SW 1271 (cell line): Measurements from ENCODE around the gene LMX1B.

ENCODE experiments used
- DNase-seq, 2 experiments: peaks; one replicate each; lab custom pipeline; 2025; lab: John Stamatoyannopoulos, UW

The LMX1B gene

DNA sequence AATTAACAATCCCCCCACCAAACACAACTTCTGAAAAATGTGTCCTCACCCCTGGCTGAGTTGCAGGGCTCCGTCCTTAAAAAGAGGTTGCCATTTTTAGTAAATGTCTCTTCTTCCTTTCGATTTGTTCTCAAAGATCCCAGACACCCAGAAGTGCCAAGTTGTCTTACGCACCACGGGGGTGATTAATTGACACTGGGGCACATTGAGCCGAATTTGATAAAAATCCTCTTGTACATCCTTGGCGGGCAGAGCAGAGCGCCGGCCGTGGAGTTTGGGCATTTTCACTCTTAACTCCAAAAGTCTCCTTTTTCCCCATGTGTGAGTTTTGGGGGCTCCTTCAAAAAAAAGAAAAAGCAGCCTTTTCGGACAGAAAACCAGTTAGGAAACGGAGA is 4.5 kb downstream of the LMX1B start:
- DNase-seq, result no peak

- DNase-seq, result no peak
These were observed 5.0 kb downstream of the LMX1B start for GRCh38 chr9:126618585-126619360.

DNA sequence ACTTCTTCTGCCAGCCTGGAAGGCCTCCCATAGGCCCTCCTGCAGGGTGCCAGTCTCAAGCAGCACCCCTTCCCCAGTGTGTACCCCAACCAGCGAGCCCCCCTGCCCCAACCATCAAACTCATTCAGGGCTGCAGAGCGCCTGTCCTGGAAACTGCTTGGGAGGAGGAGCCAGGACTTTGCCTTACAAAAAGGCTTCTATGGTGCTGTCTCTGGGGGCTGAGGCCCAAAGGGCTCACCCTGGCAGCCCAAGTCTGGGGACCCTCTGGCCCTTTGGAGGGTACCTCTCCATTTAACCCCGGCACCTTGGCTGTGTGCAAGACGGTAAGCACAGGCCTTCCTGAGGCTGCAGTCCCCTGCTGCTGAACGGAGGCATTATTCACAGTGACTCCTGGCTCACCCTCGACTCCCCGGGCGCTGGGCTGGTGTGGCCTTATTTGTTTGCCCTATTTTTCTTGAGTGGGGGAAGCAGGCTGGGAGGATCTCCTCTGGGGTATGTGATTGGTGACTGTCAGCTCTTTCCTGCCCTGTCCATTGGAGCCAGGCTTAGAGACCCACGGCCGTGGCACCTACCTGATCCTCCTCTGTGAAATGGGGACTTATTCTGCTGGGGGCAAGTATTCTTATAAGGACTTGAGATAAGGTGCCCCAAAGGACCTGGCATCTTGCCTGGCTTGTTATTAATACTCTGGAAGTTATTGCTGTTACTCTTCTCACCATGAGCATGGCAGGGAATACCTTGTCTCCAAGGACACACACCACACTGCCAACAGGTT is 5.8 kb downstream of the LMX1B start:
- no peak for DNase-seq

DNA sequence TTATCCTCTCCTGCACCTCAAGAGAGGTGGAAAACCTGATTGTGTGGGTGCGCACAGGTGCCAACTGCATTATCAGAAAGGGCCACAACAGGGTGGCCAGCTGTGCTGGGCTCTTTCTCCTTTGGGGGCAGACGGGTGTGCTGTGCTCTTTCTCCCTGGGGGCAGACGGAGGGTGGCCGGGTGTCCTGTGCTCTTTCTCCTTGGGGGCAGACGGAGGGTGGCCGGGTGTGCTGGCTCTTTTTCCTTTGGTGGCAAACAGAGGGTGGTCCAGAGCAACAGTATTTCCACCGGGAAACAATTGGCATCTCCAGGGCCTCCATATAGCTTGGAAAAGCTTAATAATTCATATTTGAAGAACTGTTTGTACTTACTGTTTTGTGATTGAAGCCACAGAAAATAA is 6.8 kb downstream of the LMX1B start:
- no peak for DNase-seq

- DNase-seq, result no peak
These were observed 7.6 kb downstream of the LMX1B start for GRCh38 chr9:126621061-126621918.

DNA sequence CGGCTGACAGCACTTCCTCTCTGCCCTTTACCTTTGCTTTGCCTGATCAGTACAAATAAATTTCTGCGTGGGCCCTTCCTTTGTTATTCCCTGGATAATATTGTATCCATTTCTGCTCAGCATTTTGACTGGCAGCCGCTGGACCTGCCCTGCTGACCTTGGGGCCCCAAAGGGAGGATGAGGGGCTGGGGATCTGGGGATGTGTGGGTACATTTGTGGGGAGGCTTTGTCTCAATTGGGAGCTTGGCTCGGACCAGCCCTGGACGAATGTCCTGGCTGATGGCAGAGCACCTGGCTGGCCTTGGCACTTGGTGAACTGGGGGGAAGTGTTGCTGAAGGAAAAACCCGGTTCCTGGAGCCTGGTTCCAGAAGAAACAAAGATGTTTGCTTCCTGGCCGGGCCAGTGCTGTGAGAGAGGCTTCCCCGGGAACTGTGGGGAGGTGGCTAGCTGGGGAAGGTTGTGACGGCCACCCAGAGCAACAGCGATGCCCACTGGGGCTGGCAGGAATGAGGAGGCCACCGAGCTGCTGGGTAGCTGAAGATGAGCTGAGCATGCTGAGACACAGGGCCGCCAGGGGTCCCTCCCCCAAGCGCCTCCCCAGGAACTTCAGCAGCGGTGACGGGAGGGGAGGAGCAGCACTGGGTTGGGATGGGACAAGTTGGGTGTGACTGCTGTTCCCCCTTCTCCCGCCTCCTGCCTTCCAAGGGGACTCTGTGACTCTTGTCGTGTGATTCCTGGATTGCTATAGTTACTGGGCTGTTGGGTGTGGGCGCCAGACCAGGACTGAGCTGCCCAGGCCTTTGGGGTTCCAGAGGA is 8.4 kb downstream of the LMX1B start:
- DNase-seq, result no peak

GRCh38 chr9:126623314-126623666 is 9.6 kb downstream of the LMX1B start:
- no peak for DNase-seq

GRCh38 chr9:126623667-126624478 is 10.1 kb downstream of the LMX1B start:
- DNase-seq, result no peak

DNA sequence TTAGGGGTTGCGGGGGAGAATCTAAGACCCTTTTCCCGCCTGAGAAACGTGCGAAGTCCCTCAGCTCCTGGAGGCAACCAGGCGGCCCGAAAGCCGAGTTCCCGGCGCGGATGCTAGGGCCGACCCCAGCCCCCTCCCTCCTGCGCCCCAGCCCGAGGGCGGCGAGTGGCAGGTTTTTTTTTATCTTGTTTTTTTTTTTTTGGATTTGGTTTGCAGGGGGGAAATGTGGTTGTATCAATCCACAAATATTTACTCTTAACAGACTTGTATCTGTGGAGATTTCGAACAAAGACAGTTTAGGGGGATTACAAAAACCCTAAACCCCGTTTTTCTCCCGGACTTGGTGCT is 10.7 kb downstream of the LMX1B start:
- no peak for DNase-seq

GRCh38 chr9:126624912-126625311 is 11.2 kb downstream of the LMX1B start:
- DNase-seq, result no peak

GRCh38 chr9:126625329-126626126 is 11.8 kb downstream of the LMX1B start:
- no peak for DNase-seq

- no peak for DNase-seq
These were observed 12.6 kb downstream of the LMX1B start for GRCh38 chr9:126626127-126626925.

DNA sequence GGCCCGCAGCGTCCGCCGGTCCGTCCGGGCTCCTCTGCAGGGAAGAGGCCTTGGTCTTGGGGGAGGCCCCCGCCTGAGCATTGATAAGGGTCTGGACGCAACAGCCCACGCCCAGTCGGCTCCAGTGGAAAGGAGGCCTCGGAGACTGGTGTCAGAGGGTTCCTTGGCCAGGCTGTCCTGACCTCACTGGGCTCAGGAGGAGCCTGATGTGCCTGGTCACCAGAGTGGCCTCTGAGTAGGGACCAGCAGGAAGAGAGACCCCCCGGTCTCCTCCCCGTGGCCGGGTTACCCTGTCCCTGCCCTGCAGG is 13.2 kb downstream of the LMX1B start:
- DNase-seq, result no peak

- no peak for DNase-seq
These were observed 14.4 kb downstream of the LMX1B start for GRCh38 chr9:126628146-126628545.

DNA sequence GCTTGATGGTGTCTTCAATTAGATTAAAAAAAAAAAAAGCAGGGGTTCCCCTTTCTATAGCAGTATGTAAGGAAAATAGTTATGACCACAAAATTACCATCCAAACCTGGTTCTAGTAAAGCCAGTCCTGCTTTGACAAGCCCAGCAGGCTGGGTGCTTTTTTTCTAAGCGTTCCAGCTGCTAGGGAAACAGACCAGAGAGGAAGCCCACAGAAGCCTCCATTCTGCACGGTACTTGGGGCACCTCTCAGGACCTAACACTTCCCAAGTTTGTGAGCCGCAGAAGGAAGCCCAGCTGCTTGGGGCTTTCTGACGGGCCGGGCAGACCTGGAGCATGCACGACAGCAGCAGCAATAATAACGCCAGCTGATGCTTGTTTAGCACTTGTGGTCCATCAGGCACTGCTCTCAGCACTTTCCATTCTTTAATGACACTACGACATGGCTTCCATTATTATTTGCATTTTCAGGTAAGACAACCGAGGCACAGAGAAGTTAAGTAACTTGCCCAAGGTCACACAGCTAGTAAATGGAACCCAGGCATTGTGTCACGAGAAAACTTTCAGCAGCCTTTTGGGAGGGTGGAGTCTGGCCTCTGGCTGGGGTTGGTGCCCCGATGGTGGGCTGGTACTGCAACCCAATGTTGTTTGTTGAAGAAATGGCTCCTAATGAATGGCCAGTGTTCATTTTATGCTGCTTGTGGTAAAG is 15.4 kb downstream of the LMX1B start:
- DNase-seq, result no peak

- DNase-seq, result no peak
These were observed 16.9 kb downstream of the LMX1B start for GRCh38 chr9:126630458-126631237.

GRCh38 chr9:126631254-126631653 is 17.5 kb downstream of the LMX1B start:
- DNase-seq, result no peak
